Epithelial cell of esophagus (primary cell): Measurements from ENCODE around the gene ESRRA.
"Not testable (repeated sequence)": the region's sequence is repeated elsewhere in the genome, so short reads cannot be mapped to it uniquely, and the experiment has no call there.

ENCODE experiments used
- DNase-seq: peaks from one replicate; pipeline ENCODE4 v3.0.0; 2010; ENCODE audit warnings: low read depth
- H3K4me3 ChIP-seq: 2 replicates; pipeline ENCODE4 v1.5.1; 2011; ENCODE audit warnings: mild to moderate bottlenecking, low read length, control low read depth
- TF ChIP-seq, protein P1 (sequence below): IDR thresholded peaks from 2 replicates; pipeline ENCODE4 v1.5.1; 2011; ENCODE audit warnings: low read depth, mild to moderate bottlenecking, low read length, control low read depth, inconsistent platforms; ENCODE audit not compliant: insufficient read depth; ENCODE audit errors: missing control alignments

Gene ESRRA

GRCh38 chr11:64303109-64304031 lies 2.0 kb upstream of the ESRRA start:
- H3K4me3 ChIP-seq, result no peak overlapping the region
- peak; percentile 64 for DNase-seq
- TF ChIP-seq, protein P1, sequence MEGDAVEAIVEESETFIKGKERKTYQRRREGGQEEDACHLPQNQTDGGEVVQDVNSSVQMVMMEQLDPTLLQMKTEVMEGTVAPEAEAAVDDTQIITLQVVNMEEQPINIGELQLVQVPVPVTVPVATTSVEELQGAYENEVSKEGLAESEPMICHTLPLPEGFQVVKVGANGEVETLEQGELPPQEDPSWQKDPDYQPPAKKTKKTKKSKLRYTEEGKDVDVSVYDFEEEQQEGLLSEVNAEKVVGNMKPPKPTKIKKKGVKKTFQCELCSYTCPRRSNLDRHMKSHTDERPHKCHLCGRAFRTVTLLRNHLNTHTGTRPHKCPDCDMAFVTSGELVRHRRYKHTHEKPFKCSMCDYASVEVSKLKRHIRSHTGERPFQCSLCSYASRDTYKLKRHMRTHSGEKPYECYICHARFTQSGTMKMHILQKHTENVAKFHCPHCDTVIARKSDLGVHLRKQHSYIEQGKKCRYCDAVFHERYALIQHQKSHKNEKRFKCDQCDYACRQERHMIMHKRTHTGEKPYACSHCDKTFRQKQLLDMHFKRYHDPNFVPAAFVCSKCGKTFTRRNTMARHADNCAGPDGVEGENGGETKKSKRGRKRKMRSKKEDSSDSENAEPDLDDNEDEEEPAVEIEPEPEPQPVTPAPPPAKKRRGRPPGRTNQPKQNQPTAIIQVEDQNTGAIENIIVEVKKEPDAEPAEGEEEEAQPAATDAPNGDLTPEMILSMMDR, result no peak

DNA sequence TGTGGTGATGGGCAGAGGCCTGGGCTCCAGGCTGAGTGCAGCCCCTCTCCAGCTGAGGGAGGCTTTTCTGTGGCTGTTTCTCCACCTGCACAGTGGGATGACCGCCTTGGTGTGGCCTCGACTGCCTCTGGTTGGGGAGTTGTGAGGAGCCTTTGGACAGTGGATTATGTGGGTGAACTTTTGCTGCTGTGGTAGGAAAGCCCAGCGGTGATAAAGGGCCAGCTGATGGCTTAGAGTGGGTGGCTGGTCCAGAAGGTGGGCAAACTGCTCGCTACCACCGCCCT lies 1.4 kb upstream of the ESRRA start:
- TF ChIP-seq, protein P1, result no peak

GRCh38 chr11:64304316-64305072 lies 830 bp upstream of the ESRRA start:
- peak overlapping the region; percentile 75 for H3K4me3 ChIP-seq
- TF ChIP-seq, protein P1, result peak; percentile 84
- peak; percentile 92 for DNase-seq

More for the DNA sequence above, 1.4 kb upstream of the ESRRA start:
- H3K4me3 ChIP-seq, result peak overlapping the region; percentile 75
- DNase-seq, result no peak

DNA sequence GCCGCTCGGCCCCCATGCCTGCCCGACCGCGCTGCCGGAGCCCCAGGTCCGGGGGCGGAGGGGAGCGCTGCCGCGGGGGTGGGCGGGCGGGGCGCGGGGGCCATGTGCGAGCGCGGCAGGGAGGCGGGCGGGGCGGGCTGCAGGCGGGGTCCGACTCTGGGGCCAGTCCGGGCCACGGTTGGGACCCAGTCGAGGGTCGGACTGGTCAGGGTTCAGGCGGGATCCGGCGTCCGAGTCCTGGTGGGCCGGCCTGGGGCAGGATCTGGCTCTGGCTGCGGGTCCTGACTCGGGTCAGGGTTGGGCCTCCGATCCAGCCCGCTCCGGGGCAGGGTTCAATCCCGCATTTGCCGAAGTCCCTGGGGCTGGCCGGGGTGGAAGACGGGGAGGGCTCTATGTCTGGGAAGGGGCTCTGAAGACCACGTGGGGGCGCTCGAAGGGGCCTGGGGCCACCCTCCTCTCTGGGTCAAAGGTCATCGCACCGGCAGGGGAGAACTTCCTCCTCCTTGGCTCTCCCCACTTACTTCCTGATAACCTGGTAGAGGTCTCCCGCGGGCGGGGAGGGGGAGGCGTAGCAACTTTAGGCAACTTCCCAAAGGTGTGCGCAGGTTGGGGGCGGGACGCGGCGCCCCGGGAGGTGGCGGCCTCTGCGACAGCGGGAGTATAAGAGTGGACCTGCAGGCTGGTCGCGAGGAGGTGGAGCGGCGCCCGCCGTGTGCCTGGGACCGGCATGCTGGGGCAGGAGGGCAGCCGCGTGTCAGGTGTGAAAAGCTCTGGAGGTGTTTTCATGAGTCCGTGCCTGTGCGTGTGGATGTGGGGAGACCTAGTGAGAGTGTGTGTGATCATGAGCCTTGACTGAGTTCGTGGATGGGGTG lies 603 bp downstream of the ESRRA start:
- TF ChIP-seq, protein P1, result peak; percentile 17
- peak; percentile 40 for DNase-seq
- H3K4me3 ChIP-seq, result peak overlapping the region; percentile 79

DNA sequence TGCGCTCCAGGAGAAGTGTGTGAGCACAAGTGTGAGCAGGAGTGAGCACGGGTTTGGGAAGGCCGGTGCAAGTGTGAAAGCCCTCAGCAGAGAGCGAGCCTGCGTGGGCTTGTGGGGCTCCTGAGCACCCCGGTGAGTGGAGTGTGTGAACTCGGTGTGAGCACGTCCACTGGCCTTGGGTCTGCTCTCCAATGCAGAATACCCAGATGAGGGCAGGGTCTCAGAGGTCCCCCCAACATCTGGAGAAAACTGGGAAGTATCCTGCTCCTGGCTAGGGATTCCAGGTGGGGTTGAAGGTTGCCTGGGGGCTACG lies 1.2 kb downstream of the ESRRA start:
- TF ChIP-seq, protein P1, result no peak
- H3K4me3 ChIP-seq, result peak overlapping the region; percentile 79

DNA sequence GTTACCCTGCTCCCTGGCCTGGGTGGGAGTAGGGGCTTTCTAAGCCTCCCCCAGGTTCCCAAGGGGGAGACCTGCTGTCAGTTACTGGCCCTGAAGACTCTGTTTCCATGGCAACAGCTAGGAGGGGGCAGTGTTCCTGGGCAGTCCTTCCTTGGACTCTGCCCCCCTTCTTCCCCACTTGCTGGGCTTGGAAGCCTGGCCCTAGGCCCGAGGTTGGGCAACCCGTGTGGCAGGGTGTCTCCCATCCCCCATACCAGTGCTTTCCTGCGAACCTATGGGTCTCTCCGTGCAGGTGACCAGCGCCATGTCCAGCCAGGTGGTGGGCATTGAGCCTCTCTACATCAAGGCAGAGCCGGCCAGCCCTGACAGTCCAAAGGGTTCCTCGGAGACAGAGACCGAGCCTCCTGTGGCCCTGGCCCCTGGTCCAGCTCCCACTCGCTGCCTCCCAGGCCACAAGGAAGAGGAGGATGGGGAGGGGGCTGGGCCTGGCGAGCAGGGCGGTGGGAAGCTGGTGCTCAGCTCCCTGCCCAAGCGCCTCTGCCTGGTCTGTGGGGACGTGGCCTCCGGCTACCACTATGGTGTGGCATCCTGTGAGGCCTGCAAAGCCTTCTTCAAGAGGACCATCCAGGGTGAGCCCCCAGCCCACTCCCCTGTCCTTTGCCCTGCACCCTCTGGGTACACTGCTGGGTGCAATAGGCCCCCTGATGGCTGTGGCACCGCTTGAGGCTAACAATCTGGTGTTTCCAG lies 1.7 kb downstream of the ESRRA start:
- peak overlapping the region; percentile 79 for H3K4me3 ChIP-seq
- no peak for DNase-seq
- TF ChIP-seq, protein P1, result no peak

More for the DNA sequence above, 1.2 kb downstream of the ESRRA start:
- DNase-seq, result no peak

DNA sequence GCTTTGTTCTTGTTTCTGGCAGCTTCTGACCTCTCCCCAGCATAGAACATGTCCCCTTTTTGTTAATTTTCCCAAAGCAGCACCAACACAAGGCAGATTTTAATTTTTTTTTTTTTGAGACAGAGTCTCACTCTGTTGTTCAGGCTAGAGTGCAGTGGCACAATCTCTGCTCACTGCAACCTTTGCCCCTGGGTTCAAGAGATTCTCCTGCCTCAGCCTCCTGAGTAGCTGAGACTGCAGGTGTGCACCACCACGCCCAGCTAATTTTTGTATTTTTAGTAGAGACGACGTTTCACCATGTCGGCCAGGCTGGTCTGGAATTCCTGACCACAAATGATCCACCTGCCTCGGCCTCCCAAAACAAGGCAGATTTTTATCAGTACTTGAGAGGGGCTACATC lies 2.5 kb downstream of the ESRRA start:
- H3K4me3 ChIP-seq, DNase-seq: not testable (repeated sequence)
